ENCODE results near the gene IL27RA. TPM values are rescaled to one million over a fixed set of nuclear protein-coding genes. Genes with fewer than 3 reads are reported as not detected.
A peak's percentile ranks its signal among the peaks of the same experiment; 100 is the strongest.
"Not testable (repeated sequence)": the region's sequence is repeated elsewhere in the genome, so short reads cannot be mapped to it uniquely, and the experiment has no call there.

Gene IL27RA
- total RNA-seq, 1 experiment from 2014 or later: 2.3 TPM

DNA sequence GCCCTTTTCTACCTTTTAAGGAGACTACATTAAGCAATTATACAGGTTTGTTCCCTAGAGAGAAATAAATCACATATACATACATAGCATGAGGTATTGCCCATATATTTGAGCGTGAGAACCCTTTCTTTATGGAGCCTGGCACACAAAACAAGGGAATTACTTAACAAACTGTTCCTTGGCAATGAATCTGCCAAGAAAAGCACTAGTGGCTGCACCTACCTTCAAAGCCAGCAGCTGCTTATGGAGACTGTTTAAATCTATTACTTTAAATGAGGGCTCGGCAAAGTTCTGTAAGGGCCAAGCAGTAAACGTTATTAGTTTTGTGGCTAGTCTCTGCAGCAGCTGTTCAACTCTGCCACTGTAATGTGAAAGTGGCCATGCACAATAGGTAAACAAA lies 32.5 kb upstream of the IL27RA start:
- DNase-seq (ENCODE audit: low read depth): no peak

DNA sequence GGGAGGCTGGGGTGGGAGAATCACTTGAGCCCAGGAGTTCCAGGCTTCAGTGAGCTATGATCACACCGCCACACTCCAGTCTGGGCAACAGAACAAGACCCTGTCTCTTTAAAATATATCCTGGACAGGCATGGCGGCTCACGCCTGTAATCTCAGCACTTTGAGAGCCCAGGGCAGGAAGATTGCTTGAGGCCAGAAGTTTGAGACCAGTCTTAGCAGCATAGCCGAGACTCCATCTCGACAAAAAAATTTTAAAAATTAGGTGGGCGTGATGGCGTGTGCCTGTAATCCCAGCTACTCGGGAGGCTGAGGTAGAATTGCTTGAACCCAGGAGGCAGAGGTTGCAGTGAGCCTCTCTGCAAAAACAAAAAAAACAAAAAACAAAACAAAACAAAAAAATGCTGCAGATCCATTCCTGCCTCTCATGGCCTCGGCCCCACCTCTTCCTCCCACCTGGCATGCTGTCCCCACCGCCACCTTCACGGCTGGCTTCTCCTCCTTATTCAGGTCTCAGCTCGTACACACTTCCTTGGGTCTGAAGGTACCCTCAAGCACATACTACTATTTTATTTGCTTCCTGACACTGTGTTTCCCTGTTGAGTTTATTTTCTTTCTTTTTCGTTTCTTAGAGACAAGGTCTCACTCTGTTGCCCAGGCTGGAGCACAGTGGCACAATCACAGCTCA lies 30.7 kb upstream of the IL27RA start:
- no peak for DNase-seq (ENCODE audit: low read depth)

DNA sequence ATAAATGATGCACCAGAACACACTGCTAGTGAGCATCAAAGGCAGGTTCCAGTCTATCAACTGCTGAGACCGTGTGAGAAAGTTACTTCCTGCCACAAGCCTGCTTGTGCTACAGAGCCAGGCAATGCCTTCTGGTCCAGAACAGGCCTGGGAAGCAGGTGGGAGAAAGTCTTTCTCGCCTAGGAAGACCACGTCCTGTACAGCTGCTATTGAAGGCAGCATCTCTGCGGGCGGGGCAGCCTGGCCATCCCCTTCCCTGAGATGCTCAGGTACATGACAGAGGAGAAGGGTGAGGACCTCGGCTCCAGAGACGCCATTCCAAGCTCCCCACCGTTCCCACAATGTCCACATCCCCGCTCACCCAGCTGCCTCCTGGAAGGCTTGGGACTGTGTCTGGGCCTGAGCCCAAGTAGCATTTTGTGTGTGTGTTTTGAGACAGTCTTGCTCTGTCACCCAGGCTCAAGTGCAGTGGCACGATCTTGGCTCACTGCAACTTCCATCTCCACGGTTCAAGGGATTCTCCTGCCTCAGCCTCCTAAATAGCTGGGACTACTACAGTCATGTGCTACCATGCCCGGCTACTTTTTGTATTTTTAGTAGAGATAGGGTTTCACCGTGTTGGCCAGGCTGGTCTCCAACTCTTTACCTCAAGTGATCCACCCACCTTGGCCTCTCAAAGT lies 28.9 kb upstream of the IL27RA start:
- DNase-seq (ENCODE audit: low read depth): no peak

DNA sequence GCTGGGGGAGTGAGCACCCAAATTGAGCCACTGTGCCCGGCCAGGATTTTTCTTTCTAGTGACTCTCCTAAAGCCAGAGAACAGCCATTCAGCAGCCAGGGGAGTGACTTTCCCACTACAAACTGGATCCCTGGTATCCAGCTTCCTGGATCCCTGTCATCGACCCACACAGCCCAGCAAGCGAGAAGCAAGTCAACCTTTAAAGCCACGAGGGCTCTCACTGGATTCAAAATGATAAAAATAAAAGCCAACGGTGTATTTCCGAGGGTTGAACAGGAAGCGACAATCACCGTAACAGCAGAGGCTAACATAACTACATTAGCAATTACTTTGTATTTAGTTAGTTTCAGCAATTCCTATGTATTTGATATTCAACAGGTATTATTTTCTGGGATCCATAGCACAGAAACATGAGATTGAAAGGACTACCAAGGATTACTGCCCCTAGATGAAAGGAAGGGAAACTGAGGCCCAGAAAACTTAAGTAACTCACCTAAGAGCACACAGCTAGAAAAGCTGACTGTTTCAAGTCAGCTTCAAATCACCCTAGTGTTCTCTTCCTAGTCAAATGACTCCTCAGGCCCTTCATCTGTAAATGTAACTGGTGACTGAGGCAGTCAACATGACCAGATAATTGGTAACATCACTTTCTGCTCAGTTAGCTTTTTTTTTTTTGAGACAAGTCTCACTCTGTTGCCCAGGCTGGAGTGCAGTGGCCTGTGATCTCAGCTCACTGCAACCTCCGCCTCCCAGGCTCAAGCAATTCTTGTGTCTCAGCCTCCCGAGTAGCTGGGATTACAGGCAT lies 28.1 kb upstream of the IL27RA start:
- no peak for DNase-seq (ENCODE audit: low read depth)

DNA sequence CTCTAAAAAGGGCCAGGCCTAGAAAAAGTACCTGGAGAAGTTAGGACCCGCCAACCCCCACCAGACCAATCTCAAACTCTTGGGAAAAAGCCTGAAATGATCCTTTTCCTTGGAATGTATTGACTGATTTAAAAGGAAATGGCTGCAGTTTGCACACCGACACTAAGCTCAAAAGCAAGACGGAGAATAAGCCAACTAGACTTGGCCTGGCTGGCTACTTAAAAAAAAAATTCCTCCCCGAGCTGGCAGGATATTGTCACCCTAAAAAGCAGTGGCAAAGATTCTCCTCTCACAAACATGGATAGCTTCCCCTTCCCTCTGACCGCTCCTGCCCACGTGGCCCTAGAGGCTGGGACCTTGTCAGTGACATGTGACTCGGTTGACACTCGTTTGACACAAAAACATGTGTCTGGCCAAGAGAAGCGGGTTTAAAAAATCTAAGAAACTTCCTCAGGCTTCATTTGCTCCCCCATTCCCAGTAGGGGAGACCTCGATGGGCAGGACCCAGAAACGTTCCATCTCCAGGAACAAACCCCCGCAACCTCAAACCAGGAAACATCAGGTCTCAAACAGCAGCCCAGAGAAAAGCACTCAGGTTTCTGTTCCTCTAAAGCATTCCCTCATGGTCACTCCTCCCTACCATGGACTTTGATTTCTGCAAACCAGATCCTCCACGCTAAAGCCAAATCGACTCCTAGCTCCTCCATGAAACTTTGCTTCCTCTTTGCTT lies 26.8 kb upstream of the IL27RA start:
- DNase-seq (ENCODE audit: low read depth): no peak

DNA sequence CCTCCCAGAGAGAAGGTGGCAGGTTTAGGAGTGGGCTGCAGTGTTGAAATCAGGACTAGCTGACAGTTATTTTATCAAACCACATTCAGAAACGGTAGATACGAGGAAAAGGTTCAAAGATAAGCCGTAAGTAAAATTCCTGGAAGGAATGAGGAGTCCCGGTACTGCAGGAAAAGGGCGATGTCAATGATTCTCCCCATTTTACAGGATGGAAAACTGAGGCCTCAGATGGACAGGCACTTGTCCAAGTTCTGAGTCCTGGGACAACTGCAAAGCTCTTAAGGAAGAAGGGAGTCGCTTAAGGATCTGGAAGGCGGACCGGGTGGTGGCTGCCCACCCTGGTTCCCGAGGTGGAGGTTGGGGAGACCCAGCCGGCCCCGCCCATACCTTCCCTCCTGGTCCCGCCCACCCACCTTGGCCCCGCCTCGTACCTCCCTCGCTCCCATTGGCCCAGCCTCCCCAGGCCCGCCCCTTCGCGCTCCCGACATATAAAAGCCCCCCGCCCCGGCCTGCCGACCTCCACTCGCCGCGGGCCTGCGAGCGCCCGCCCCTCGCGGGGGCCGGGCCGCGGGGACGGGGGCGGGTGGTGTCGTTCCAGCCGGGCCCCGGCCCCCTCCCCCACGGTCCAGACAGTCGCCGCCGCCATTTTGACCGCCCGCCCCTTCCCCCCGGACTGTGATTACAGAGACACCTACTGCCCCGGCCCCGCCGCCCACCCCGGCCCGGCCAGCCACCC lies 26.0 kb upstream of the IL27RA start:
- DNase-seq (ENCODE audit: low read depth): peak; percentile 83

DNA sequence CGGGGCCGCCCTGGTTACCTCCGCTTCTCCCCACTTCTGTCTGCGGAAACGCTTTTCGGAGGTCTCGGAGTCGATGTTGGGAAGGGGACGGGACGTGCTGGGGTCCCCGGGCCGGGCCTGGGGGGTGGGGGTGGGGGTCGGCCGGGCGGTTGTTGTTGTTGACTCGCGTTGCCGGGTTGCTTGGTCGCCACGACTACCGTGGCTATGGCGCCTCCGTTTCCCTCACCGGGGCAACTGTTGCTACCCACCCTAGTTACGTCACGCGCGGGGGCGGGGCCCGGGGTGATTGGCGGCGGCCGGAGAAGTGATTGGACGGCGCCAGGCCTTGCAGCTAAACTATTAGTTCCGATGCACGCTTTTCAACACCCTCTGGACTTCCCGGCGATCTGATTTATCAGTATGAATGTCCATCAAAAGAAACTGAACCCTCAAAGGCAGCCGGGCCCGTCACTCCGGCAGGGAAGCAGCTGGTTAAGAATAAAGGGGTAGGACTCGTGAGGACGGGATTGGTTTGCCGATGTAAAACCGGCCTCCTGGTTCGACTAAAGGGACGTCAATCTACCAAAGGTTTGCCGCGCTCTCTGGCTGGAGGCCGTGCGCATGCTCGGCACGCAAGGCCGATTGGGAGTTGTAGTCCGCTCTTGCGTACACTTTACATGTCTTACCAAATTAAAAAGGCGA lies 25.3 kb upstream of the IL27RA start, which contains the start of gene RFX1:
RFX1 (minus strand) TSS at position 236 of the 681 bp plus-strand sequence. CDS start 12,477 bp downstream, outside the sequence.
- peak; percentile 100 for DNase-seq (ENCODE audit: low read depth)

DNA sequence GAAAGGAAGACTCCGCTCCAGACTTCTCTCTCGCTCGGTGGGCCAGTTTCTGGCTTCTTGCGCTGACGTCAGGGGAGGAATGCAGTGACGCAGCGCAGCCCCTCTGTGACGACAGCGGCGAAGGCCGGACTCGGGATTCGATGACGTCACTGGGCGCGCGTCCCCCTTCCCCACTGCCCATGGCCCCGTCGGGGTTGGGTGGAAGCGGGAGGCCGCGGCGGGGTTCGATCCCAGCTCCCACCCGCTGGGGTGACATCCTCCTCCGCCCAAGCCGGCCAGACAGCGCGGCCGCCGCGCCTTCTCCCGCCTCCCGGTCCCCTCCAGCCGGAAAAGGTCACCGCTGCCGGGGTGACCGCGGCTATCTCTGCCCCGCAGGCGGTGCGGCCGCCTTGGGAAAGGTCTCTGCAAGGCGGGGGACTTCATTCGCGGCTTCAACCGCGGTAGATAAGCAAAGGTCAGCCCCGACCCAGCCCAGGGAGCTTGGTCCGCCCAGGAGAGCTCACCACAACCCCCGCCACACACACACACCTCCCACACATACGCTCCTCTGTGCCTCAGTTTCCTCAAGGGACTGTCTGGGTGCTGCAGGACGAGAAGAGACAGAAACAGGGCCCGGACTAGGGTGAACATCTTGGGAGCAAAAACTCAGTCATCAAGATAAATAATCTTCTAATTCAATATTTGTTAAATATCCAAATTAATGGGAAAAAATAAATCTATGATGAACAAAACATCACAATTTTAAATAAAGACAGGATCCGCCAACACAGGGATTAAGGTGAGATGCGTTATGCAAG lies 24.6 kb upstream of the IL27RA start:
- no peak for DNase-seq (ENCODE audit: low read depth)

DNA sequence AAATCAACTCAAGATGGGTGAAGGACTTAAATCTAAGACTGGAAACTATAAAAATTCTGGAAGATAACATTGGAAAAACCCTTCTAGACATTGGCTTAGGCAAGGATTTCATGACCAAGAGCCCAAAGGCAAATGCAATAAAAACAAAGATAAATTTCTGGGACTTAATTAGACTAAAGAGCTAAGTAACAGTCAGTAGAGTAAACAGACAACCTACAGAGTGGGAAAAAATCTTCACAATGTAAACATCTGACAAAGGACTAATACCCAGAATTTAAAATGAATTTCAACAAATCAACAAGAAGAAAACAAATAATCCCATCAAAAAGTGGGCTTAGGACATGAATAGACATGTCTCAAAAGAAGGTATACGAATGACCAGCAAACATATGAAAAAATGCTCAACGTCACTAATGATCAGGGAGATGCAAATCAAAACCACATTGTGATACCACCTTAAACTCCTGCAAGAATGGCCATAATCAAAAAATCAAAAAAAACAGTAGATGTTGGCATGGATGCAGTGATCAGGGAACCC lies 19.1 kb upstream of the IL27RA start:
- DNase-seq (ENCODE audit: low read depth): no peak

DNA sequence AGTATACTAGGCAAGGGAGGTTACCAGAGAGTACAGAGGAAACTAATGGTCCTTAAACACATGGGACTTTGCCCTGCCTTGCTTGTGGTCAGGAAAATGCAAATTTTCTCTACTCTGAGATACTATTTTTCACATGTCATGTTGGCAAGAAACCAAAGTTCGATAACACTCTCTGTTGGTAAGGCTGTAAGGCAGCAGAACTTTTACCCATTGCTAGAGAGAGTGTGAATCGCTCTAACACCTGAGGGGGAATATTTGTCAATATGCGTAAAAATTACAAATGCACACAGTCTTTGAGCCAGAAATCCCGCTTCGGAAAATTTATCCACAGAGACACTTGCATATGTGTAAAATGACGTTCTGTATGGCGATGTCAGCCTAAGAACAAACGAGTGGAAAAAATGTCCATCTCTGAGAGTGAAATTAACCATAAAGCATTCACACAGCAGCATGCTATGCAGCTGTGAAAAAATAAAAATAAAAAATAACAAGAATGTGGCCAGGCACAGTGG lies 16.0 kb upstream of the IL27RA start:
- no peak for DNase-seq (ENCODE audit: low read depth)

DNA sequence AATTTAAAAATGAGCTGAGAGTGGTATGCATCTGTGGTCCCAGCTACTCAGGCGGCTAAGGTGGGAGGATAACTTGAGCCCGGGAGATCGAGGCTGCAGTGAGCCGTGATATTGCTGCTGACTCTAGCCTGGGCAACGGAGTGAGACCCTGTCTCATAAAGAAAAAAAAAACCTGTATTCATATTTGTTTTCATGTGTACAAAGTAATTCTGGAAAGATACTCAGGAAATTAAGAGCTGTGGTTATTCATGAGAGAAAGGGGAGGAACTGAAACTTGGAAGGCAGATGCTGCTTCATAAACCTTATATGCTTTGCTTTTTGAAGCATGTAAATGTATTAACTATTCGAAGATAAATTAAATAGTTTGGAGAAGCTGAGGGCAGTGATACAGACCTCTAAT lies 12.5 kb upstream of the IL27RA start:
- no peak for DNase-seq (ENCODE audit: low read depth)

DNA sequence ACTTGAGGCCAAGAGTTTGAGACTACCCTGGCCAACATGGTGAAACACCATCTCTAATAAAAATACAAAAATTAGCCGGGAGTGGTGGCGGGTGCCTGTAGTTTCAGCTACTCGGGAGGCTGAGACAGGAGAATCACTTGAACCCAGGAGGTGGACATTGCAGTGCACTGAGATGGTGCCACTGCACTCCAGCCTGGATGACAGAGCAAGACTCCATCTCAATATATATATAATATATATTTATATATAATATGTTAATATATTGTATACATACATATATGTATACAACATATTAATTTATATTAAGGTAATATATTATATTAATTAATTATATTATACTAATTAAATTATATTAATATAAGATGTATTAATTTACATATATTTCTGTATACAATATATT lies 11.8 kb upstream of the IL27RA start:
- DNase-seq (ENCODE audit: low read depth): not testable (repeated sequence)

DNA sequence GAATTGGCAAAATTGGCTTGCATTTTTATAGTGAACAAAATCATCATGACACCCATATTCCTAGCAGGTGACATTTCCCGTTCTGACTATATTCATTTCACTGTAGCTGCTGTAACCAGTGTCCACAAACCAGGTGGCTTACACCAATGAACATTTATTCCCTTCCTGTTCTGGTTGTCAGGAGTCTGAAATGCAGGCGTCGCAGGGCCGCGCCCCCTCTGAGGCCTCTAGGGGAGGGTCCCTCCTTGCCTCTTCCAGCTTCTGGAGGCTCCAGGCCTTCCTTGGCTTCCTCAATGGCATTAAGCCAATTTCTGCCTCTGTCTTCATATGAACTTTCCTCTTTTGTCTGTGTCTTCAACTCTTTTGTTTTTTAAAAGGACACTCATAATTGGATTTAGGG lies 10.1 kb upstream of the IL27RA start:
- no peak for DNase-seq (ENCODE audit: low read depth)

DNA sequence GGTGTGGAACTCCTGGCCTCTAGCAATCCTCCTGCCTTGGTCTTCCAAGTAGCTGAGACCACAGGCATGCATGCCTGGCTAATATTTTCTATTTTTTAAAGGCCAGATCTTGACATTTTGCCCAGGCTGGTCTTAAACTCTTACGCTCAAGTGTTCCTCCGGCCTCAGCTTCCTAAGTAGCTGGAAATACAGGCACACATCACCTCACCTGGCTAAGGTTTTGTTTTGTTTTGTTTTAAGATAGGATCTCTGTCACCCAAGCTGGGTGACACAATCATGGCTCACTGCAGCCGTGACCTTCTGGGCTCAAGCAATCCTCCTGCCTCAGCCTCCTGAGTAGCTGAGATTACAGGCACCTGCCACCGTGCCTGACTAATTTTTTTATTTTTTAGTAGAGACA lies 9.1 kb upstream of the IL27RA start:
- DNase-seq (ENCODE audit: low read depth): no peak

DNA sequence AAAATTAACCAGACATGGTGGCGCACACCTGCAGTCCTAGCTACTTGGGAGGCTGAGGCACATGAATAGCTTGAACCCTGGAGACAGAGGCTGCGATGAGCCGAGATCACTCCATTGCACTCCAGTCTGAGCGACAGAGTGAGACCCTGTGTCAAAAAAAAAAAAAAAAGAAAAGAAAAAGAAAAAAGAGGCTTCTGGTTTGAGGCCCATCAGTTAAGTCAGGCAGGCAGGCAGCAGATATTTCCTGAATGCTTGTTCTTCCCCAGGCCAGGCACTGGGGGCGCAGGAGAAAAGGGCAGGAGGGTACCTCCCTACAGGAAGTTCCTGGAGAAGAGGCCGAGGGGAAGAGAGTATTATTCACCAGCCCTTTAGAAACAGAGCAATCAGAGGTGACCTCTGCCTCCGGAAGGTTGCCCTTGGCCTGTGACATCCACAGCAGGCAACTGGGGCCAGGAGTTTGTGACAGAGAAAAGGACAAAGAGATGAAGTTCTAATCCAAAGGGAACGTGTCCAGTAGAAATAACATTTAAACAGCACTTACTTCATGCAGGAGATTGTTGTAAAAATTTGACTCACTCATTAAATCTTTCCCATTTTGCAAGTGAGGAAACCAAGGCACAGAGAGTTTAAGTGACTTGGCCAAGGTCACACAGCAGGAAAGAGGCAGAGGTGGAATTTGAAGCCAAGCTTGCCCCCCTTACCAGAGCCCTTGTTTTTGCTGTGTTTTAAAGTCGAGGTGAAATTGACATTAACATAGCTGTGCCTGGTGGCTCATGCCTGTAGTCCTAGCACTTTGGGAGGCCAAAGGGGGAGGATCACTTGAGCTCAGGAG lies 7.9 kb upstream of the IL27RA start:
- peak; percentile 63 for DNase-seq (ENCODE audit: low read depth)

DNA sequence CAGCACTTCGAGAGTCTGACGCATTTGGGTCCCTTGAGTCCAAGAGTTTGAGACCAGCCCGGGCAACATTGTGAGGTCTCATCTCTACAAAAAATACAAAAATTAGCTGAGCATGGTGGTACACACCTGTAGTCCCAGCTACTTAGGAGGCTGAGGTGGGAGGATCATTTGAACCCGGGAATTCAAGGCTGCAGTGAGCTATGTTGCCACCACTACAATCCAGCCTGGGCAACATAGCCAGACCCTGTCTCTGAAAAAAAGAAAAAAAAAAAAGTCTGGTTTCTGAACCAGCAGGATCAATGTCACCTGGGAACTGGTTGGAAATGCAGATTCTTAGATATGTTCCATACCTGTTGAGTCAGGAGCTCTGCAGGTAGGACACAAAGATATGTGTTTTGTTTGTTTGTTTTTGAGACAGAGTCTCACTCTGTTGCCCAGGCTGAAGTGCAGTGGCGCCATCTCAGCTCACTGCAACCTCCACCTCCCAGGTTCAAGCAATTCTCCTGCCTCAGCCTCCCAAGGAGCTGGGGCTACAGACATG lies 4.8 kb upstream of the IL27RA start:
- DNase-seq (ENCODE audit: low read depth): not testable (repeated sequence)

DNA sequence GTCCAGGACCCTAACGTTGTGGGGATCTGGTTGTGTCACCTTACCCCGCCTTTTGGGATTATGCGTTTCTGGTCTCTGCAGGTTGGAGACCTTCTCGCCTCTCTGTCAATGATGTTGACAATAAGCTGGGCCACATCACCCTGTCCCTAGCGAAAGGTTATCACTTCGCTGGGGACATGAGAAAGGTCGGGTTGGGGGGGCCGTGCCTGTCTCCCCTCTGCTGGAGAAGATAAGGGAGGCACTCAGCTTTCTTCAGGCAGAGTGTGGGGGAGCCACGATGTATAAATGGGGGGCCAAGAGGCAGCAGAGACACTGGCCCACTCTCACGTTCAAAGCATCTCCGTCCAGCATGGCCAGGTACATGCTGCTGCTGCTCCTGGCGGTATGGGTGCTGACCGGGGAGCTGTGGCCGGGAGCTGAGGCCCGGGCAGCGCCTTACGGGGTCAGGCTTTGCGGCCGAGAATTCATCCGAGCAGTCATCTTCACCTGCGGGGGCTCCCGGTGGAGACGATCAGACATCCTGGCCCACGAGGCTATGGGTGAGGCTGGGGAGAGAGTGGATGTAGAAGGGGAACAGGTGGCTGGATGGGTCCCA lies 3.6 kb upstream of the IL27RA start, which contains the start of gene RLN3:
RLN3 (plus strand) TSS at position 293 of the 595 bp plus-strand sequence; CDS start at position 350, 57 bp downstream.
- DNase-seq (ENCODE audit: low read depth): no peak

DNA sequence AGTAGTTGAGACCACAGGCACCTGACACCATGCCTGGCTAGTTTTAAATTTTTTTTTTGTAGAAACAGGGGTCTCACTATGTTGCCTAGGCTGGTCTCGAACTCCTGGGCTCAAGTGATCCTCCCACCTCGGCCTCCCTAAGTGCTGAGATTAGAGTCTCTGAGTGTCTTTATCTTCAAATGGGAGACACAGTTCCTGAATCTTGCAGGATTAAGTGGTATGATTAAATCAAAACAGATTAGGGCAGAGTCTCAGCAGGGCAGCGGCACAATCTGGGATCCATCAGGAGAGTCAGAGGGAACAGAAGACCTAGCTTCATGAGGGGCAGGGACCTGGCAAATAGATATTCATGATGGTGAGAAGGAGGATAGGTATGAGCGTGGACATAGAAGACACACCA lies 2.7 kb upstream of the IL27RA start:
- DNase-seq (ENCODE audit: low read depth): no peak
